Caco-2 (cell line): Measurements from ENCODE around the gene STMP1. TPM values are rescaled to one million over a fixed set of nuclear protein-coding genes. Genes with fewer than 3 reads are reported as not detected.
"Not testable (repeated sequence)": the region's sequence is repeated elsewhere in the genome, so short reads cannot be mapped to it uniquely, and the experiment has no call there.

ENCODE experiments used
- BruUV-seq: library from RNA; stranded (reverse); fragments of 400-500 nt; replicated peaks from 2 replicates; lab custom pipeline; 2021; lab: Mats Ljungman, UMichigan
- CTCF ChIA-PET: fragments of 300-600 bp; sonication (Branson Sonifier 250); formaldehyde crosslinking; loops from one replicate; lab custom pipeline; 2022; ENCODE audit warnings: antibody characterized with exemption; lab: Charles Lee
- POLR2A ChIA-PET: fragments of 300-600 bp; sonication (Branson Sonifier 250); formaldehyde crosslinking; loops from one replicate; lab custom pipeline; 2022; ENCODE audit warnings: antibody characterized with exemption; lab: Charles Lee
- DNase-seq, 2 experiments: peaks; one replicate each; pipeline versions ENCODE4 v3.0.0 to v3.0.0-alpha.2; 2020 to 2022
- H3K27me3 ChIP-seq: replicated peaks from 2 replicates; pipeline ENCODE4 v1.6.0; 2011; ENCODE audit warnings: low read length; ENCODE audit not compliant: control insufficient read depth, insufficient read depth
- H3K36me3 ChIP-seq: 2 replicates; pipeline ENCODE4 v1.5.1; 2011; ENCODE audit warnings: low read length; ENCODE audit not compliant: control insufficient read depth, insufficient read depth
- H3K4me1 ChIP-seq: fragments of 250-450 bp; sonication (Bioruptor Pico); 2 replicates; pipeline ENCODE4 v1.5.1; 2020; ENCODE audit warnings: mild to moderate bottlenecking
- H3K4me3 ChIP-seq: 2 replicates; pipeline ENCODE4 v1.5.1; 2011; ENCODE audit warnings: low read depth, mild to moderate bottlenecking, control low read depth, low read length
- H3K9me3 ChIP-seq: fragments of 250-450 bp; sonication (Bioruptor Pico); 2 replicates; pipeline ENCODE4 v1.5.1; 2020; ENCODE audit warnings: mild to moderate bottlenecking, moderate library complexity
- H3K27ac Mint-ChIP-seq: one replicate; pipeline ENCODE4 v1.8.0; 2022; ENCODE audit warnings: mixed read lengths; ENCODE audit not compliant: unreplicated experiment
- H3K27me3 Mint-ChIP-seq: one replicate; pipeline ENCODE4 v1.8.0; 2022; ENCODE audit warnings: mixed read lengths; ENCODE audit not compliant: insufficient read depth, unreplicated experiment
- H3K36me3 Mint-ChIP-seq: one replicate; pipeline ENCODE4 v1.8.0; 2022; ENCODE audit warnings: mild to moderate bottlenecking, mixed read lengths; ENCODE audit not compliant: insufficient read depth, unreplicated experiment
- H3K4me1 Mint-ChIP-seq: one replicate; pipeline ENCODE4 v1.8.0; 2022; ENCODE audit warnings: low read depth, mixed read lengths; ENCODE audit not compliant: unreplicated experiment
- H3K4me3 Mint-ChIP-seq: one replicate; pipeline ENCODE4 v1.8.0; 2022; ENCODE audit warnings: mild to moderate bottlenecking, moderate library complexity, mixed read lengths; ENCODE audit not compliant: unreplicated experiment
- H3K9me3 Mint-ChIP-seq: one replicate; pipeline ENCODE4 v1.8.0; 2022; ENCODE audit warnings: mixed read lengths; ENCODE audit not compliant: unreplicated experiment
- CTCF ChIP-seq, 2 experiments: fragments of 200-600 bp in 1 of 2; IDR thresholded peaks; 1 replicate in 1 of 2; 2 replicates in 1 of 2; pipeline versions ENCODE4 v1.5.1 to v1.8.0; 2011 to 2022; ENCODE audit warnings: antibody characterized with exemption in 1 of 2, control low read depth in 1 of 2, inconsistent platforms in 1 of 2, low read depth in 1 of 2, low read length in 1 of 2, mild to moderate bottlenecking in 1 of 2, moderate library complexity in 1 of 2; ENCODE audit not compliant: insufficient read depth in 1 of 2, severe bottlenecking in 1 of 2, unreplicated experiment in 1 of 2
- intact Hi-C: fragments of 100-400 bp; cut with micrococcal nuclease; formaldehyde crosslinking; loops from one replicate; pipeline ENCODE4 v1.10.0; 2022; ENCODE audit not compliant: unreplicated experiment
- total RNA-seq: library from RNA; stranded (reverse); gene quantifications from 2 replicates; pipeline ENCODE4 v1.2.3, GENCODE V29; 2022

Gene STMP1
- total RNA-seq, 1 experiment from 2014 or later, result 21.5 TPM

- no peak for DNase-seq
- intact Hi-C loops, result no loop called here
- Histone ChIP-seq H3K27me3 (no peaks in the 10 kb centered on the region), H3K9me3 (no peaks in the 10 kb centered on the region), H3K4me3 (no peak overlapping the region), H3K4me1 (no peaks in the 10 kb centered on the region; the same call in 1 of the 2 replicates), H3K36me3 (peaks cover 2% of the 10 kb centered on the region; the same call in 1 of the 2 replicates)
- H3K27ac Mint-ChIP-seq, result no peak overlapping the region
- H3K9me3 Mint-ChIP-seq, result no peaks in the 10 kb centered on the region
- no TSS peak for BruUV-seq
- CTCF ChIA-PET, result no interaction called here
- H3K27me3 Mint-ChIP-seq, result no peaks in the 10 kb centered on the region
- peaks cover 83% of the 10 kb centered on the region for H3K36me3 Mint-ChIP-seq
- TF ChIP-seq CTCF (IDR thresholded peaks at IDR 0.05; ENCODE audit: insufficient read depth in 1 of 2, low read depth in 1 of 2, low read length in 1 of 2, severe bottlenecking in 1 of 2, unreplicated experiment in 1 of 2), result no peak
- no peak overlapping the region for H3K4me3 Mint-ChIP-seq
- POLR2A ChIA-PET, result no interaction called here
- H3K4me1 Mint-ChIP-seq, result no peaks in the 10 kb centered on the region
These were observed 28.0 kb upstream of the STMP1 start for GRCh38 chr7:135634191-135634878.

GRCh38 chr7:135639690-135640089 is 22.6 kb upstream of the STMP1 start:
- H3K4me3 ChIP-seq, H3K4me1 ChIP-seq, H3K4me3 Mint-ChIP-seq, H3K4me1 Mint-ChIP-seq, H3K9me3 ChIP-seq, H3K9me3 Mint-ChIP-seq, H3K27ac Mint-ChIP-seq, H3K36me3 ChIP-seq, H3K27me3 Mint-ChIP-seq, BruUV-seq, CTCF ChIA-PET, intact Hi-C loops, POLR2A ChIA-PET, DNase-seq, H3K27me3 ChIP-seq: not testable (repeated sequence)
- peaks cover 75% of the 10 kb centered on the region for H3K36me3 Mint-ChIP-seq

GRCh38 chr7:135644154-135644553 is 18.2 kb upstream of the STMP1 start:
- Mint-ChIP-seq H3K27ac (no peak overlapping the region), H3K27me3 (no peaks in the 10 kb centered on the region), H3K4me3 (no peak overlapping the region), H3K36me3 (peaks cover 65% of the 10 kb centered on the region), H3K4me1 (no peaks in the 10 kb centered on the region), H3K9me3 (no peaks in the 10 kb centered on the region)
- Histone ChIP-seq H3K36me3 (peaks cover 6% of the 10 kb centered on the region), H3K4me3 (no peak overlapping the region), H3K9me3 (no peaks in the 10 kb centered on the region), H3K27me3 (no peaks in the 10 kb centered on the region), H3K4me1 (no peaks in the 10 kb centered on the region)
- no peak for DNase-seq
- BruUV-seq, result no TSS peak
- ChIA-PET POLR2A (interaction anchor here (0.5 kb wide), 1 partner anchor 74 kb away, joined by 4 read pairs; no protein-coding TSS in a partner anchor), CTCF (interaction anchor here (1.1 to 2.3 kb wide), 2 partner anchors 24 to 42 kb away, joined by 7 to 10 read pairs; no protein-coding TSS in a partner anchor)
- intact Hi-C loops, result no loop called here
- TF ChIP-seq CTCF (IDR thresholded peaks at IDR 0.05; ENCODE audit: insufficient read depth in 1 of 2, low read depth in 1 of 2, low read length in 1 of 2, severe bottlenecking in 1 of 2, unreplicated experiment in 1 of 2), result no peak
